Ishikawa (cell line): Measurements from ENCODE around the gene S100A7.

Experiments used
- CEBPB ChIP-seq: IDR thresholded peaks from 2 replicates; pipeline ENCODE4 v1.6.1; 2012
- CREB1 ChIP-seq: IDR thresholded peaks from 2 replicates; pipeline ENCODE4 v1.6.1; 2012; ENCODE audit warnings: low read depth
- EGR1 ChIP-seq: IDR thresholded peaks from 2 replicates; pipeline ENCODE4 v1.6.1; 2012
- EP300 ChIP-seq: IDR thresholded peaks from 2 replicates; pipeline ENCODE4 v1.6.1; 2012; ENCODE audit warnings: borderline replicate concordance
- FOXM1 ChIP-seq: IDR thresholded peaks from 2 replicates; pipeline ENCODE4 v1.6.1; 2012; ENCODE audit warnings: low read depth, borderline replicate concordance
- NFIC ChIP-seq: IDR thresholded peaks from 2 replicates; pipeline ENCODE4 v1.6.1; 2012
- RAD21 ChIP-seq: IDR thresholded peaks from 2 replicates; pipeline ENCODE4 v1.6.1; 2012; ENCODE audit warnings: low read depth
- TAF1 ChIP-seq: IDR thresholded peaks from 2 replicates; pipeline ENCODE4 v1.6.1; 2012; ENCODE audit warnings: low read depth, mild to moderate bottlenecking
- TCF12 ChIP-seq: IDR thresholded peaks from 2 replicates; pipeline ENCODE4 v1.6.1; 2012; ENCODE audit warnings: low read depth
- TEAD4 ChIP-seq: IDR thresholded peaks from 2 replicates; pipeline ENCODE4 v1.6.1; 2012
- YY1 ChIP-seq: IDR thresholded peaks from 2 replicates; pipeline ENCODE4 v1.6.1; 2012; ENCODE audit warnings: low read depth
- ZBTB7A ChIP-seq: IDR thresholded peaks from 2 replicates; pipeline ENCODE4 v1.6.1; 2012; ENCODE audit warnings: low read depth
- TF ChIP-seq, protein P1 (sequence below): IDR thresholded peaks from 2 replicates; pipeline ENCODE4 v1.6.1; 2012
- TF ChIP-seq, protein P2 (sequence below): IDR thresholded peaks from 2 replicates; pipeline ENCODE4 v1.6.1; 2012
- TF ChIP-seq, protein P3 (sequence below): IDR thresholded peaks from 2 replicates; pipeline ENCODE4 v1.6.1; 2012; ENCODE audit warnings: low read depth, mild to moderate bottlenecking

Gene S100A7

DNA sequence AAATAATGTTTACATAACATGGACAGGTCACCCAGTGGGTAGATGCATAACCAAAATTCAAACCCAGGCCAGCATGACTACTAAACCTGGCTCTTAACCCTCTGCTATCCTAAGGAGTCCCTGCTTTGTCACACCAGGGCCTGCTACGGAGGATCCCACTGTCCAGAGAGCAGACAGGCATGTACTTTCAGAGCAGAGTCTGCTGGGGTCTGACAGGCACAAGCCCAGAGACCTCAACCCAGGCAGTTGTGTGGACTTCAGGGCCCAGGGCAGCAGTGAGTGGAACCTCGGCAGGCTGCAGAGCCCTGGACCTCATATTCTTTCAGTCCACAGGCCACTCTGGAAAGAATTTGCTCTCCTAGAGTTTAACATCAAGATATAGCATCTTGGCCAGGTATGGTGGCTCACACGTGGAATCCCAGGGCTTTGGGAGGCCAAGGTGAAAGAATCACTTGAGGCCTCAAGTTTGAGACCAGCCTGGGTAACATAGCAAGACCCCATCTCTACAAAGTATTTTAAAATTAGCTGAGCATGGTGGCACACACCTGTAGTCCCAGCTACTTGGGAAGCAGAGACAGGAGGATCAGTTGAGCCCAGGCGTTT is 16.1 kb upstream of the S100A7 start:
- TF ChIP-seq TCF12: no peak
- TF ChIP-seq, protein P1, sequence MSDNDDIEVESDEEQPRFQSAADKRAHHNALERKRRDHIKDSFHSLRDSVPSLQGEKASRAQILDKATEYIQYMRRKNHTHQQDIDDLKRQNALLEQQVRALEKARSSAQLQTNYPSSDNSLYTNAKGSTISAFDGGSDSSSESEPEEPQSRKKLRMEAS: no peak
- TF ChIP-seq RAD21: no peak
- TF ChIP-seq NFIC: no peak
- no peak for TF ChIP-seq EP300
- no peak for TF ChIP-seq TEAD4

DNA sequence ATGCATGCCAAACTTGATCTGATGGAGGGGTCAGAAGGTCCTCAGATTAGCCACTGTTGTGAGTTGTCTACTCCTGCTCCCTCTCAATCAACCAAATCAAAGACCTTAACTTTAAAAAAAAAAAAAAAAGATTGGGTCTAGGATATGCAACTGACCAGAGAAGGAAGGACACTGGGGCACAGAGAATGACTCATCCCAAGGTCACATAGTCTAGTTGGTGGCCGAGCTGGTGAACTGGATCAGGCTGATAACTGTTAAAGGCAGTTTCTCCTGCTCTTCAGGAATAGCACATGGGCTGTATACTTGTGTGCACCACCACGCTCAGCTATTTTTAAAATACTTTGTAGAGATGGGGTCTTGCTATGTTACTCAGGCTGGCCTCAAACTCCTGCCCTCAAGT is 14.8 kb upstream of the S100A7 start:
- TF ChIP-seq FOXM1: no peak
- TF ChIP-seq, protein P2, sequence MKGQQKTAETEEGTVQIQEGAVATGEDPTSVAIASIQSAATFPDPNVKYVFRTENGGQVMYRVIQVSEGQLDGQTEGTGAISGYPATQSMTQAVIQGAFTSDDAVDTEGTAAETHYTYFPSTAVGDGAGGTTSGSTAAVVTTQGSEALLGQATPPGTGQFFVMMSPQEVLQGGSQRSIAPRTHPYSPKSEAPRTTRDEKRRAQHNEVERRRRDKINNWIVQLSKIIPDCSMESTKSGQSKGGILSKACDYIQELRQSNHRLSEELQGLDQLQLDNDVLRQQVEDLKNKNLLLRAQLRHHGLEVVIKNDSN: no peak
- TF ChIP-seq, protein P1: no peak
- TF ChIP-seq TCF12: no peak
- TF ChIP-seq CEBPB: no peak
- TF ChIP-seq ZBTB7A: no peak
- no peak for TF ChIP-seq EGR1
- TF ChIP-seq NFIC: no peak
- no peak for TF ChIP-seq TEAD4
- no peak for TF ChIP-seq CREB1
- no peak for TF ChIP-seq EP300
- TF ChIP-seq, protein P3, sequence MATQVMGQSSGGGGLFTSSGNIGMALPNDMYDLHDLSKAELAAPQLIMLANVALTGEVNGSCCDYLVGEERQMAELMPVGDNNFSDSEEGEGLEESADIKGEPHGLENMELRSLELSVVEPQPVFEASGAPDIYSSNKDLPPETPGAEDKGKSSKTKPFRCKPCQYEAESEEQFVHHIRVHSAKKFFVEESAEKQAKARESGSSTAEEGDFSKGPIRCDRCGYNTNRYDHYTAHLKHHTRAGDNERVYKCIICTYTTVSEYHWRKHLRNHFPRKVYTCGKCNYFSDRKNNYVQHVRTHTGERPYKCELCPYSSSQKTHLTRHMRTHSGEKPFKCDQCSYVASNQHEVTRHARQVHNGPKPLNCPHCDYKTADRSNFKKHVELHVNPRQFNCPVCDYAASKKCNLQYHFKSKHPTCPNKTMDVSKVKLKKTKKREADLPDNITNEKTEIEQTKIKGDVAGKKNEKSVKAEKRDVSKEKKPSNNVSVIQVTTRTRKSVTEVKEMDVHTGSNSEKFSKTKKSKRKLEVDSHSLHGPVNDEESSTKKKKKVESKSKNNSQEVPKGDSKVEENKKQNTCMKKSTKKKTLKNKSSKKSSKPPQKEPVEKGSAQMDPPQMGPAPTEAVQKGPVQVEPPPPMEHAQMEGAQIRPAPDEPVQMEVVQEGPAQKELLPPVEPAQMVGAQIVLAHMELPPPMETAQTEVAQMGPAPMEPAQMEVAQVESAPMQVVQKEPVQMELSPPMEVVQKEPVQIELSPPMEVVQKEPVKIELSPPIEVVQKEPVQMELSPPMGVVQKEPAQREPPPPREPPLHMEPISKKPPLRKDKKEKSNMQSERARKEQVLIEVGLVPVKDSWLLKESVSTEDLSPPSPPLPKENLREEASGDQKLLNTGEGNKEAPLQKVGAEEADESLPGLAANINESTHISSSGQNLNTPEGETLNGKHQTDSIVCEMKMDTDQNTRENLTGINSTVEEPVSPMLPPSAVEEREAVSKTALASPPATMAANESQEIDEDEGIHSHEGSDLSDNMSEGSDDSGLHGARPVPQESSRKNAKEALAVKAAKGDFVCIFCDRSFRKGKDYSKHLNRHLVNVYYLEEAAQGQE: no peak
- TF ChIP-seq RAD21: no peak
- no peak for TF ChIP-seq YY1
- no peak for TF ChIP-seq TAF1

DNA sequence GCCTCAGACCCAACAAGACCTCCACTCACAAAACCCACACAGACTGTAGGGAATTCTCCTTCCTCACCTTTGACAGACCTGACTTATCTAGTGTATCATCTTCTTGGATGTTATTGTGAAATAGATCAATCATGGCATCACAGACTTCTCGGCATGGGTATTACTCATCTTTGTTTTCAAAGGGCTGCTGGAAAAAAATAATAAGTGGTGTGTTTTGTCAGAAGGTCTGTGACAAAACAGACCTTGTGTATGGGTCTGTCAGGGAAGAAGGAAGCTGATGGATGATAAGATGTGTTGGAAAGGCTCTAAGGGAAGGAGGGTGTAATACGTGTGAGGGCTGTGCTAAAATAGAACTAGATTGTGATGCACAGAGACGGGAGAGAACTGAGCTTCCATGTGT is 13.9 kb upstream of the S100A7 start:
- TF ChIP-seq EP300 (no peak), RAD21 (no peak), FOXM1 (no peak), CREB1 (no peak), TAF1 (no peak), EGR1 (no peak)
- TF ChIP-seq, protein P3: no peak
- TF ChIP-seq, protein P1: no peak

DNA sequence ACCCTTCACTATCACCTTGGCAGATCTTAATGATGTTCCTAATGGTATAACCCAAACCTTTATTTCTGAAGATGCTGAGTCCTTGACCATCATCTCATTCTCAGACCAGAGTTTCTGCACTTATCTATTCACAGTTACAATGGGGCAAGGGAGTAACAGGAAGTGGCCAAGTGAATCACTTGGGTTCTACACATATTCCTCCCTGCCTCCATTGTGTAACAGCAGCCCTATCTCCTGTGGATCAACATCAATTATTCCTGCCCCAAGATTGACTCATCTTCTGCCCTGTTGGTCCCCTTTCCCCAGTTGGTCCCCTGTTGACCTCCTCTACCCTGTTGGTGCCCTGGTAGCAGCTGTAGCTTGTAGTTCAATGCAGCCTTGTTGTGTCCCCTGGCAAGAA is 10.3 kb upstream of the S100A7 start:
- TF ChIP-seq, protein P2: no peak
- TF ChIP-seq ZBTB7A (no peak), FOXM1 (no peak), NFIC (no peak), YY1 (no peak), CREB1 (no peak), TEAD4 (no peak), EGR1 (no peak), TAF1 (no peak), TCF12 (no peak)
- TF ChIP-seq, protein P1: no peak

DNA sequence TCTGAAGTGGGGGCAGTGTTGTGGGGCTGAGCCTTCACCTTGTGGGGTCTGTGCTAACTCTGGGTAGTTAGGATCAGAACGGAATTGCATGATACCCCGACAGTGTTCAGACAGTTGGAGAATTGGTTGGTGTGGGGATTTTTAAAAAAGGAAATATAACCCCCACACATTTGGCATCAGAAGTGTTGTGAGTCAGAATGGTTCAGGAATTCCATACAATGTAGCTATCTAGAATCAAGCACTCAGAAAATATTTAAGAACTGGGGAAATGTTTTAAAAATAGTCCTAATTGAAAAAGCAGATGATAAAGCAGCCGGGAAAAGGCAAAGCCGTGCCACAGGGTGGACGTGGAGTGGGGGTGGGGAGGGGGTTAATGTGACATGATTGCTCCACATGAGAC is 6.5 kb upstream of the S100A7 start:
- no peak for TF ChIP-seq TEAD4
- no peak for TF ChIP-seq ZBTB7A
- TF ChIP-seq EGR1: no peak
